Hepatocyte (in vitro differentiated cells): ENCODE measurements around the gene ULK1. TPM values are rescaled to one million over a fixed set of nuclear protein-coding genes. Genes with fewer than 3 reads are reported as not detected.
"Not testable (repeated sequence)": the region's sequence is repeated elsewhere in the genome, so short reads cannot be mapped to it uniquely, and the experiment has no call there.

ENCODE experiments used
- DNase-seq: peaks from one replicate; pipeline ENCODE4 v3.0.0-alpha.2; 2016; ENCODE audit warnings: low spot score
- H2AFZ ChIP-seq: fragments of 200-600 bp; sonication (generic); 2 replicates; pipeline ENCODE4 v1.6.0; 2016; ENCODE audit warnings: antibody characterized with exemption, mild to moderate bottlenecking
- H3K27ac ChIP-seq: fragments of 200-600 bp; sonication (generic); 2 replicates; pipeline ENCODE4 v1.5.1; 2016; ENCODE audit warnings: mild to moderate bottlenecking
- H3K27me3 ChIP-seq: fragments of 200-600 bp; sonication (generic); 2 replicates; pipeline ENCODE4 v1.6.1; 2016
- H3K36me3 ChIP-seq: fragments of 200-600 bp; sonication (generic); replicated peaks from 2 replicates; pipeline ENCODE4 v1.5.1; 2016; ENCODE audit warnings: low read depth; ENCODE audit not compliant: insufficient read depth
- H3K4me1 ChIP-seq: fragments of 200-600 bp; sonication (generic); 2 replicates; pipeline ENCODE4 v1.5.1; 2016; ENCODE audit warnings: mild to moderate bottlenecking, moderate library complexity; ENCODE audit not compliant: insufficient read depth
- H3K4me2 ChIP-seq: fragments of 200-600 bp; sonication (generic); 2 replicates; pipeline ENCODE4 v1.6.0; 2016
- H3K4me3 ChIP-seq: fragments of 200-600 bp; sonication (generic); 2 replicates; pipeline ENCODE4 v1.5.1; 2016; ENCODE audit warnings: mild to moderate bottlenecking
- H3K79me2 ChIP-seq: fragments of 200-600 bp; sonication (generic); 2 replicates; pipeline ENCODE4 v1.6.0; 2017; ENCODE audit warnings: mild to moderate bottlenecking
- H3K9me2 ChIP-seq: fragments of 200-600 bp; sonication (generic); replicated peaks from 2 replicates; pipeline ENCODE4 v1.6.0; 2017; ENCODE audit warnings: mild to moderate bottlenecking; ENCODE audit not compliant: insufficient read depth
- H3K9me3 ChIP-seq: fragments of 200-600 bp; sonication (generic); 2 replicates; pipeline ENCODE4 v1.5.1; 2016; ENCODE audit warnings: low read depth, mild to moderate bottlenecking
- H4K20me1 ChIP-seq: fragments of 200-600 bp; sonication (generic); 2 replicates; pipeline ENCODE4 v1.6.0; 2016; ENCODE audit warnings: mild to moderate bottlenecking; ENCODE audit not compliant: insufficient read depth, poor library complexity, severe bottlenecking
- EZH2 ChIP-seq: fragments of 200-600 bp; sonication (generic); IDR thresholded peaks from 2 replicates; pipeline ENCODE4 v1.6.1; 2016; ENCODE audit warnings: antibody characterized with exemption, mild to moderate bottlenecking, borderline replicate concordance
- EZH2phosphoT487 ChIP-seq: fragments of 200-600 bp; sonication (generic); IDR thresholded peaks from one replicate; pipeline ENCODE4 v1.6.1; 2018; ENCODE audit warnings: antibody characterized with exemption, mild to moderate bottlenecking, low read depth, moderate library complexity; ENCODE audit not compliant: unreplicated experiment, severe bottlenecking
- WGBS: methylation state at CpG from one replicate; pipeline ENCODE4 v1.1.6; 2016; ENCODE audit warnings: low lambda C conversion rate; ENCODE audit errors: missing lambda C conversion rate; 5-methylcytosine and 5-hydroxymethylcytosine counted together
- polyA plus RNA-seq: library from polyadenylated mRNA; unstranded; fragments of >200 nt; fragmentation: Nextera tagmentation; extraction: Ambion mirVana; gene quantifications from 2 replicates; pipeline ENCODE4 v1.2.1, GENCODE V29; 2016
- total RNA-seq: library from RNA; depleted of rRNA; stranded (reverse); fragments of >200 nt; gene quantifications from 2 replicates; pipeline ENCODE4 v1.2.3, GENCODE V29; 2014
- TF ChIP-seq, protein P1 (sequence below): fragments of 200-600 bp; sonication (generic); IDR thresholded peaks from 2 replicates; pipeline ENCODE4 v1.5.1; 2016; ENCODE audit warnings: antibody characterized with exemption, mild to moderate bottlenecking; ENCODE audit not compliant: poor library complexity

The ULK1 gene
- total and polyA plus RNA-seq, 2 experiments from 2014 or later, result 9.4 to 11.0 TPM

DNA sequence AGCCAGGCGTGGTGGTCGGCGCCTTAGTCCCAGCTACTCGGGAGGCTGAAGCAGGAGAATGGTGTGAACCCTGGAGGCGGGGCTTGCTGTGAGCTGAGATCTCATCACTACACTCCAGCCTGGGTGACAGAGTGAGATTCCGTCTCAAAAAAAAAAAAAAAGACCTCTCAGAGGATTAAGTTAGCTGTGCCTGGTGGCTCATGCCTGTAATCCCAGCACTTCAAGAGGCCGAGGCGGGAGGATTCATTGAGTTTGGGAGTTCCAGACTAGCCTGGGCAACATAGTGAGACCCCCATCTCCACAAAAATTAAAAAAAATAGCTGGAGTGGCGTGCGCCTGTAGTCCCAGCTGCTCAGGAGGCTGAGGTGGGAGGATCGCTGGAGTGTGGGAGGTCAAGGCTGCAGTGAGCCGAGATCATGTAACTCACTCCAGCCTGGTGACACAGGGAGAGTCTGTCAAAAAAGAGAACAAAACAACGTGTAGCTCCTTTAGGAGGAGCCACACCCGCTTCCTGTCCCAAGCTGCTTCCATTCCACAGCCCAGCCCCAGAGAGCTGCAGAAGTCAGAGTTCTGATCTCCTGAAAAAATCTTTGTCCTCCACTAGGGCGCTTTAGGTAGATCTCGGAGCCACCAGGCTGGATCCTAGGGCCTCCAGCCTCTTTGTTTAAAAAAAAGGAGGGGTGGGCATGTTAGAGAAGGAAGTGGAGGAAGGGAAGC is 11.5 kb upstream of the ULK1 start:
- no peak overlapping the region for H2AFZ ChIP-seq
- H3K79me2 ChIP-seq, result no peaks in the 10 kb centered on the region

DNA sequence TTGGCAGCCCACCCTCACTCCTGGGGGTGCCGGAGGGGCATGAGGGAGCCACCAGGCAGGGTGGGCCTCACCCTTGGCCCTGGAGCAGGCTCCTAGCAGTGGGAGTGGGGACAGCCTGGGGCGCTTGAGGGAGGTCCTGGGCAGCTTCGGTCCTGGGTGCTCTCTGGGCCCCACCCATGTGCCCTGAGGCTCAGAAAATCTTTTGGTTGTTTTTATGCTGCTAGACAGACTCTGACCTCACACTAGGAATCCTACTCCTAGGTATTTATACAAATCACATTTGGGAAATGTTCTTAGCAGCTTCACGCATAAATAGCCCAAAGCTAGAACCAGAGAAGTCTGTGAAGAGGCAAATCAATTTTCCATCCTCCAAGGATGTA is 10.9 kb upstream of the ULK1 start:
- no peak overlapping the region for H3K4me2 ChIP-seq
- 77% methylated on average over 4 of the region's 4 CpGs for WGBS

More for the DNA sequence above, 11.5 kb upstream of the ULK1 start:
- H3K27me3 ChIP-seq, result no peaks in the 10 kb centered on the region
- H3K36me3 ChIP-seq, result no peaks in the 10 kb centered on the region
- H3K4me2 ChIP-seq, result no peak overlapping the region
- H3K4me1 ChIP-seq, result no peaks in the 10 kb centered on the region
- H3K27ac ChIP-seq, result no peak overlapping the region
- H3K9me2 ChIP-seq, result no peaks in the 10 kb centered on the region
- no peaks in the 10 kb centered on the region for H4K20me1 ChIP-seq
- no peaks in the 10 kb centered on the region for H3K9me3 ChIP-seq
- no peak overlapping the region for H3K4me3 ChIP-seq
- WGBS, result 80% methylated on average over 16 of the region's 16 CpGs
- DNase-seq, result no peak
- TF ChIP-seq EZH2 (no peak), EZH2phosphoT487 (no peak)
- TF ChIP-seq, protein P1, sequence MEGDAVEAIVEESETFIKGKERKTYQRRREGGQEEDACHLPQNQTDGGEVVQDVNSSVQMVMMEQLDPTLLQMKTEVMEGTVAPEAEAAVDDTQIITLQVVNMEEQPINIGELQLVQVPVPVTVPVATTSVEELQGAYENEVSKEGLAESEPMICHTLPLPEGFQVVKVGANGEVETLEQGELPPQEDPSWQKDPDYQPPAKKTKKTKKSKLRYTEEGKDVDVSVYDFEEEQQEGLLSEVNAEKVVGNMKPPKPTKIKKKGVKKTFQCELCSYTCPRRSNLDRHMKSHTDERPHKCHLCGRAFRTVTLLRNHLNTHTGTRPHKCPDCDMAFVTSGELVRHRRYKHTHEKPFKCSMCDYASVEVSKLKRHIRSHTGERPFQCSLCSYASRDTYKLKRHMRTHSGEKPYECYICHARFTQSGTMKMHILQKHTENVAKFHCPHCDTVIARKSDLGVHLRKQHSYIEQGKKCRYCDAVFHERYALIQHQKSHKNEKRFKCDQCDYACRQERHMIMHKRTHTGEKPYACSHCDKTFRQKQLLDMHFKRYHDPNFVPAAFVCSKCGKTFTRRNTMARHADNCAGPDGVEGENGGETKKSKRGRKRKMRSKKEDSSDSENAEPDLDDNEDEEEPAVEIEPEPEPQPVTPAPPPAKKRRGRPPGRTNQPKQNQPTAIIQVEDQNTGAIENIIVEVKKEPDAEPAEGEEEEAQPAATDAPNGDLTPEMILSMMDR, result no peak

DNA sequence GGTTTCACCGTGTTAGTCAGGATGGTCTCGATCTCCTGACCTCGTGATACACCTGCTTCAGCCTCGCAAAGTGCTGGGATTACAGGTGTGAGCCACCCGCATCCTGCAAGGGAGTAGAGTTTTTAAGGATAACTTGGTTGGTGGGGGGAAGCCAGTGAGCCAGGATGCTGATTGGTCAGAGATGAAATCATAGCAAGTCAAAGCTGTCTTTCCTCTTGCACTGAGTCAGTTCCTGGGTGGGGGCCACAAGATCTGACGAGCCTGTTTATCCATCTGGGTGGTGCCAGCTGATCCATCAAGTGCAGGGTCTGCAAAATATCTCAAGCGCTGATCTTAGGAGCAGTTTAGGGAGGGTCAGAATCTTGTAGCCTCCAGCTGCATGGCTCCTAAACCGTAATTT is 9.3 kb upstream of the ULK1 start:
- H3K4me2 ChIP-seq, H3K27me3 ChIP-seq, H2AFZ ChIP-seq, DNase-seq, H3K9me3 ChIP-seq, H3K79me2 ChIP-seq, H3K36me3 ChIP-seq, H3K27ac ChIP-seq, H4K20me1 ChIP-seq, H3K4me1 ChIP-seq, H3K4me3 ChIP-seq, H3K9me2 ChIP-seq: not testable (repeated sequence)
- WGBS, result 89% methylated on average over 8 of the region's 8 CpGs

More for the DNA sequence above, 10.9 kb upstream of the ULK1 start:
- TF ChIP-seq, protein P1, result no peak
- TF ChIP-seq EZH2phosphoT487 (no peak), EZH2 (no peak)
- no peak overlapping the region for H3K27ac ChIP-seq
- no peaks in the 10 kb centered on the region for H3K9me2 ChIP-seq
- no peak for DNase-seq
- H2AFZ ChIP-seq, result no peak overlapping the region
- no peaks in the 10 kb centered on the region for H3K9me3 ChIP-seq
- H3K79me2 ChIP-seq, result no peaks in the 10 kb centered on the region
- no peak overlapping the region for H3K4me3 ChIP-seq
- no peaks in the 10 kb centered on the region for H3K36me3 ChIP-seq
- no peaks in the 10 kb centered on the region for H3K4me1 ChIP-seq
- H4K20me1 ChIP-seq, result no peaks in the 10 kb centered on the region
- H3K27me3 ChIP-seq, result no peaks in the 10 kb centered on the region

DNA sequence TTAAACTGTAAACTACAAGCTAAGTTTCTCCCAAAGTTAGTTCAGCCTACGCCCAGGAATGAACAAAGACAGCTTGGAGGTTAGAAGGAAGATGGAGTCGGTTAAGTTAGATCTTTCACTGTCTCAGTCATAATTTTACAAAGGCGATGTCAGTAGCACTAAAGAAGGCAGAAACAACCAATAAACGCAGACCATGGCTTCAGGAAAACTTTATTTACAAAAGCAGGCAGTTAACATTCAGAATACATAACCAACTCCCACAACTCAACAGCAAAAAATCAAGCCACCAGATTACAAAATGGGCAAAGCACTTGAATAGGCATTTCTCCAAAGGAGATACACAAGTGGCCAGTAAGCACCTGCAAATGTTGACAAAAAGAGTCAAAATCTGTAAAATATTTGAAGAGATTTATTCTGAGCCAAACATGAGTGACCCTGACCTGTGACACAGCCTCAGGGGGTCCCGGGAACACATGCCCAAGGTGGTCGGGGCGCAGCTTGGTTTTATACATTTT is 8.8 kb upstream of the ULK1 start:
- Histone ChIP-seq H3K9me2 (no peaks in the 10 kb centered on the region), H3K79me2 (no peaks in the 10 kb centered on the region), H3K36me3 (no peaks in the 10 kb centered on the region), H3K4me1 (no peaks in the 10 kb centered on the region), H2AFZ (no peak overlapping the region), H3K27ac (no peak overlapping the region), H3K27me3 (no peaks in the 10 kb centered on the region), H3K4me2 (no peak overlapping the region), H3K4me3 (no peak overlapping the region), H4K20me1 (no peaks in the 10 kb centered on the region), H3K9me3 (no peaks in the 10 kb centered on the region)
- TF ChIP-seq, protein P1, result no peak
- no peak for TF ChIP-seq EZH2
- TF ChIP-seq EZH2phosphoT487, result no peak
- DNase-seq, result no peak
- WGBS, result 94% methylated on average over 7 of the region's 7 CpGs

DNA sequence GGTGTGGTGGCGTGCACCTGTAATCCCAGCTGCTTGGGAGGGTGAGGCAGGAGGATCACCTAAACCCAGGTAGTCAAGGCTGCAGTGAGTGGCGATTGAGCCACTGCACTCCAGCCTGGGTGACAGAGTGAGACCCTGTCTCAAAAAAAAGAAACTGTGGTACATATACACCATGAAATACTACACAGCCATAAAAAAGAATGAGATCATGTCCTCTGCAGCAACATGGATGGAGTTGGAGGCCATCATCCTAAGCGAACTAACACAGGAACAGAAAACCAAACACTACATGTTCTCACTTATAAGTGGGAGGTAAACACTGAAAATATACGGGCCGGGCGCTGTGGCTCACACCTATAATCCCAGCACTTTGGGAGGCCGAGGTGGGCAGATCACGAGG is 2.7 kb upstream of the ULK1 start:
- H3K9me2 ChIP-seq, H3K36me3 ChIP-seq, H3K4me1 ChIP-seq, H3K27ac ChIP-seq, DNase-seq, H2AFZ ChIP-seq, H3K9me3 ChIP-seq, H3K27me3 ChIP-seq, H3K4me3 ChIP-seq, H3K4me2 ChIP-seq: not testable (repeated sequence)
- WGBS, result 82% methylated on average over 8 of the region's 8 CpGs
- Histone ChIP-seq H4K20me1 (peaks cover 13% of the 10 kb centered on the region), H3K79me2 (peaks cover 11% of the 10 kb centered on the region)
